Stimulated activated naive CD4-positive, alpha-beta T cell (primary cell): Measurements from ENCODE around the gene AIFM3.

Source experiments
- DNase-seq, 6 experiments: peaks; one replicate each; lab custom pipeline; 2025; lab: John Stamatoyannopoulos, UW

Gene AIFM3

DNA sequence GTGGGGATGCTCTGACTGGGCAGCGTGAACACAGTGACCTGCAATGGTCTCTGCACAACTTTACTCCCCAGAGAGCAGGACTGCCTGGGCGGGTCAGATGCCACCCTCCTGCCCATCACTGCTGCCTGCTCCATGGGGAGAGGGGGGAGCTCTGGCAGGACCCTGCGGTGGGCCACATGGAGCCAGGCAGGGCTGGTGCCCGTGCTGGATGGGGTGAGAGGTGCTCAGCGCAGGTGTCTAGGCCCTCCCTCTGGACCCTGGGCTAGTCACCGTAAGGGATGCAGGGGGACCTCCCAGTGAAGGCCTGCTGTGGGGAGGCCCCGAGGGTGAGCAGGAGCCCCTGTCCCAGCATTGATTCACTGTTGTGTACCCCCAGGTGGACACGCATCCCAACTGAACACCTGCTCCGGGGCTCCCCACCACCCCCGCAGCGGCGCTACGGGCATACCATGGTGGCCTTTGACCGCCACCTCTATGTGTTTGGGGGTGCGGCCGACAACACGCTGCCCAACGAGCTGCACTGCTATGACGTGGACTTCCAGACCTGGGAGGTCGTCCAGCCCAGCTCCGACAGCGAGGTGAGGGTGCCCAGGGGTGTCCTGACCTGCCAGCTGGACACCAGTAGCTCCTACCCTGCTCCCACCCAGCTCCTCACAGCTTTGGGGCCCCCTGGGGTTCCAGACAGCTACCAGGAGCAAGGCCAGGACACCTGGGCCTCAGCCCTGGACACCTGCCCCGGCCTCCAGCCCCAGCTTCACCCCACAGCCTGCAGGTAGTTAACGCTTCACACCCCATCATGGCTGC lies 24.4 kb downstream of the AIFM3 start:
- no peak for DNase-seq

DNA sequence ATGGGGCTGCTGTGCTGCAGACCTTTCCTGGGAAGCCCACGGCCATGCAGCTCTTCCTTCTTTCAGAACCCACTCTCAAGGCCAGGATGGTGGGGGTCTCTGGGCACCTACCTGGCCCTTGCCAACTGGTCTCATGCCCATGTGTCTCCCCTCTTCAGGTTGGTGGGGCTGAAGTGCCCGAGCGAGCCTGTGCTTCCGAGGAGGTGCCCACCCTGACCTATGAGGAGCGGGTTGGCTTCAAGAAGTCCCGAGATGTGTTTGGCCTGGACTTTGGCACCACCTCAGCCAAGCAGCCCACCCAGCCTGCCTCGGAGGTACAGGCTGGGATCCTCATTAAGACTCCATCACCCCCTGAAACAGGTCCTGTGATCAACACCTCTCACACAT lies 25.0 kb downstream of the AIFM3 start:
- no peak for DNase-seq

DNA sequence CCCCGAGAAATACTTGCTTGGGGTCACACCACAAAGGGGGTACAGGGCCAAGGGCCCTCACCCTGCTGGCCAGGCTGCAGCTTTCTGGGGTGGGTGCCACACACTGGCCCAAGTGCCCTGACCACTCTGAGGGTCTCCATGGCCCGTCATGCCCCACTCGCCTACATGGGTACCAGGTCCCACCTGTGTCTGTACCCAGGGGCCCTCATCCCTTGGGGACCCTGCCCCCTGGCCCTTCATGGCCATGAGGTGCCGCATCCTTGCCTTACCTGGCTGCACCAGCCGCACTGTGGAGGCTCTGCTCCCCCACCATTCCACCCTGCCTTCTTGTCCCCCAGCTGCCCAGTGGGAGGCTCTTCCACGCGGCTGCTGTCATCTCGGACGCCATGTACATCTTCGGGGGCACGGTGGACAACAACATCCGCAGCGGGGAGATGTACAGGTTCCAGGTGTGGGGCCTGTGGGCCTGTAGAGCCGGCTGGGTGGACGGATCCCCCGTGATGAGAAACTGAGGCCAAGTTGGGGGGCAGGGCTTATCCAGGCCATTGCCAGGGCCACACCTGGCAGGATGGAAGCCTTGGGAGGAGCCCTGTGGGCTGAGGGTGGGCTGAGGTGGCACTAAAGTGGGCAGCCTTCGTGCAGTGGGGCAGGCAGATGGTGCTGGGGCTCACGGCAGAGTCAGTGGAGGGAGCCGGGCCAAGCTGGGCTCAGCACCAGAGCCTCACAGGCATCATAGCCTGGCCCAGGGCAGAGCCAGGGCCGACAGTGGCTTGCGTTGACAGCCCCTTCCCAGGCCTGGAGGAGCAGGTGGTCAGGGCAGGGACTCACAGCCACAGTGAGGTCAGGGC lies 25.6 kb downstream of the AIFM3 start:
- no peak for DNase-seq

DNA sequence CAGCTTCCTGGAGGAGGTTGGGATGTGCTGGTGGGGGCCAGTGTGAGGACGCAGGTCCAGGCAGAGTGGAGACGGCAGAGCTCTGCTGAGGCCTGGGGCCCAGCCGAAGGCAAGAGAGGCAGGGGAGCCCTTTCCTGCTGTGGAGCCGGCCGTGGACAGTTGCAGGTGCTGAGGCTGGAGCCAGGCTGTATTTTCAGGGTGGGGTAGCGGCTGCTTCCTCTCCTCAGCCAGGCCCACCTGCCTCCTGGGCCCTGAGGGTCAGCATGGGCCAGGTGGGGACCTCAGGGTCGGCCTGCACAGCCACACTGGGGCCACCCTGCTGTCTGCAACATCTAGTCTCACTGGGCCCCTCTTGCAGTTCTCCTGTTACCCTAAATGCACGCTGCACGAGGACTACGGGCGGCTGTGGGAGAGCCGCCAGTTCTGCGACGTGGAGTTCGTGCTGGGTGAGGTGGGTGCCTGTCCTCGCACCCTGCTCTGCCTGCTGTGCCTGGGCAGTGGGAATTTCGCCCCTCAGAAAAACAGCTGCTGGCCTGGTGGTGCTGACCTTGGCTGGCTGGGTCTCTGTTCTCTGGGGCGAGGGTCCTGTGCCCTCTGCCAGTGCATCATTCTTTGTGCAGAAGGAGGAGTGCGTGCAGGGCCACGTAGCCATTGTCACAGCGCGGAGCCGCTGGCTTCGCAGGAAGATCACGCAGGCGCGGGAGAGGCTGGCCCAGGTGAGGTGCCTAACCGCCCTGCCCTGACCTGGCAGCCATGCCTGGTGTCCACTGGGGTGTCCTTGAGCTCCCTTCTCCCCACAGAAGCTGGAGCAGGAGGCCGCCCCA lies 26.5 kb downstream of the AIFM3 start:
- no peak for DNase-seq

DNA sequence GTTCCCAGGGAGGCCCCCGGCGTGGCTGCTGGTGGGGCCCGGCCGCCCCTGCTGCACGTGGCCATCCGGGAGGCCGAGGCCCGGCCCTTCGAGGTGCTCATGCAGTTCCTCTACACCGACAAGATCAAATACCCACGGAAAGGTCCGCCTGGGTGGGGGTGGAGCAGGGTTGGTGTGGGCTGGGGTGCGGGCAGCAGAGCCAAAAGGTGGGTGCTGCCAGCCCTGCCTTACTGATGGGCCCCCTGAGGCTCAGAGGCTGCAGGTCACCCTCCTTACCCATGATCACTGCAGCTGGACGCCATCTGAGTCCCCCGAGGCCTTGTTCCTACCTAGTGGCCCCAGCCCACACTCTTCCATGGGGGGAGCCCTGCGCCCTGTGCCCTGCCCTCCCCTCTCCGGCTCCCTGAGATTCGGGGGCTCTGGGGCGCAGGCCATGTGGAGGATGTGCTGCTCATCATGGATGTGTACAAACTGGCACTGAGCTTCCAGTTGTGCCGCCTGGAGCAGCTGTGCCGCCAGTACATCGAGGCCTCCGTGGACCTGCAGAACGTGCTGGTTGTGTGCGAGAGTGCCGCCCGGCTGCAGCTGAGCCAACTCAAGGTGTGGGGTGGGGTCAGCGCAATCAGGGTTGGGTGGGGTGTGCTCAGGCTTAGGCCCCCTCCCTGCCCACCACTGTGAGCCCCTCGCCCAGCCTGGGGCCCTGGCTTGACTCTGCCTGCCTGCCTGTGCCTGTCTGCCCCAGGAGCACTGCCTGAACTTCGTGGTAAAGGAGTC lies 27.3 kb downstream of the AIFM3 start:
- no peak for DNase-seq

DNA sequence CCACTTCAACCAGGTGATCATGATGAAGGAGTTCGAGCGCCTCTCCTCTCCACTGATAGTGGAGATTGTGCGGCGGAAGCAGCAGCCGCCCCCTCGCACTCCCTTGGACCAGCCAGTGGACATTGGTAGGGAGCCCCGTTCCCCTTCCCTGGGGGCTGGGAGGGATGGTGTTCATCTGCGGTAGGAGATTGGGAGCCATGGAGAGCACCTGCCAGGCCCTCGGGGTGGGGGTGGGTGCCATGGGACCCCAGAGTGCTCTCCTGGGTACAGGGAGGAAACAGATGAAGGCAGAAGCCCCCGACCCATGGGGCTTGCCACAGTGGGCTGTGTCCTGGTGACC lies 27.8 kb downstream of the AIFM3 start:
- no peak for DNase-seq

DNA sequence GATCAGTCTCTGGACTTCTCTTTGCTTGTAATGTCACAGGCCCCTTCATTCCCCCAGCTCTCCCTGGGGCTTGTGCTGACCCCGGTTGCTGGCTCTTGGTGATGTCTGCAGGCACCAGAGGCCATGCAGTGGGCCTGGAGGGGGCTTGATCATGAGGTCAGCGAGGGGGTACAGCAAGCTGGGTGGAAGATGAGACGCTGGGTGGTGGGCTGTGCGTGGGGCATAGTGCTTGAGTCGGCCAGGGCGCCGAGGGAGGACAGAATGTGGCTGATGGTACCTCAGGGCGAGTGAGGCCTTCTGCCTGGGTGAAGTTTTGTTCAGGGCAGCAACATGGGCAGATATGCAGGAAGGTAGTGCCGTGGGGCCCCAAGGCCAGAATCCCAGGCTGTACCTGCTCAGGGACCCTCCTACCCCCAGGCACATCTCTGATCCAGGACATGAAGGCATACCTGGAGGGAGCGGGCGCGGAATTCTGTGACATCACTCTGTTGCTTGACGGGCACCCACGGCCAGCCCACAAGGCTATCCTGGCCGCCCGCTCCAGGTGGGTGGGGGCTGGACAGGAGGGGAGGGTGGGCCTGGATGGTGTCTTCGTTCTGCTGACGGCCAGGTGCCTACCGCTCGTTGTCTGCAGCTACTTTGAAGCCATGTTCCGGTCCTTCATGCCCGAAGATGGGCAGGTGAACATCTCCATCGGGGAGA lies 28.4 kb downstream of the AIFM3 start:
- DNase-seq, result no peak

DNA sequence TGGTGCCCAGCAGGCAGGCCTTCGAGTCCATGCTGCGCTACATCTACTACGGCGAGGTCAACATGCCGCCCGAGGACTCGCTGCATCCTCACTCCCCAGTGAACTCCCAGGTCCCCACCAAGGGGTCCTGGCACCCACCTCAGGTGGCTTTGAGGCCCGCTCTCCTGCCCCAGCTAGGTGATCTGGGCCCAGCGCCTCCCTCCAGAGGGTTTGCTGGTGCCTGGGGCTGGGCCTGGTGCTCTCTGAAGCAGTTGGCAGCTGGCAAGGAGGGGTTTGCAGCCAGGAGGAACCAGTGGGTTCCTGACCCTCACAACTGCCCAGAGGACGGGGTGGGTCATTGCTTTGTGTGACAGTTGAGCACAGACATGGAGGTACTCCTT lies 29.0 kb downstream of the AIFM3 start:
- no peak for DNase-seq

DNA sequence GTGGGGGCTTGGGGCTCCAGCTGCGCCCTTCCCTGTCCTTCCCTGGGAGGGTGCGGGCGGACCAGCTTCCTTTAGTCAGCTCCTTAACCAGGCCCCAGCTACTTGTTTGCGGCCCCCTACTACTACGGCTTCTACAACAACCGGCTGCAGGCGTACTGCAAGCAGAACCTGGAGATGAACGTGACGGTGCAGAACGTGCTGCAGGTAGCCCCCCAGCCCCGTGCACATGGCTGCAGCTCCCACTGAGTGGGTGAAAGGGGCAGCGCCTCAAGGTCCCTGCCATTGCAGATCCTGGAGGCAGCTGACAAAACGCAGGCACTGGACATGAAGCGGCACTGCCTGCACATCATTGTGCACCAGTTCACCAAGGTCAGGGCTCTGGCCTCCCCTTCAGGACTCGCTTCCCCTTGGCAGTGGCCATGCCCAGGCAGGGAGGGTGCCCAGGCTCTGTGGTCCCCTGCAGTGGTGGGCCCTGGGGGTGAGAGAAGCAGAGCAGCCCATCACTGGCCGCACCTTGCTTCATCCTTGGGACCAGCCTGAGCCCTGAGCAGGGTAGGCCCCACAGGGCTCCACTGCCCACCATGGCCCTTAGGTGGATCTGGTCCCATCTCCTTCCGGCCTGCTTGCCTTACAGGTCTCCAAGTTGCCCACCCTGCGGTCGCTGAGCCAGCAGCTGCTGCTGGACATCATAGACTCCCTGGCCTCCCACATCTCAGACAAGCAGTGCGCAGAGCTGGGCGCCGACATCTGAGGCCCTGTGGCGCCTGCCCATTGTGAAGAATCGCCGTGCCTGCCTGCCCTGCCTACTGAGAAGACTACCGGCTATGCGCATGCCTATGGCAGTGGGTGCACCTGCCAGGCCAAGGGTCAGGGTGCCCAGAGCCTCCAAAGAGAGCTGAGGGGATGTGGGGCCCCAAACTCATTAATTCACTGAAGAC lies 29.8 kb downstream of the AIFM3 start:
- DNase-seq, result no peak

DNA sequence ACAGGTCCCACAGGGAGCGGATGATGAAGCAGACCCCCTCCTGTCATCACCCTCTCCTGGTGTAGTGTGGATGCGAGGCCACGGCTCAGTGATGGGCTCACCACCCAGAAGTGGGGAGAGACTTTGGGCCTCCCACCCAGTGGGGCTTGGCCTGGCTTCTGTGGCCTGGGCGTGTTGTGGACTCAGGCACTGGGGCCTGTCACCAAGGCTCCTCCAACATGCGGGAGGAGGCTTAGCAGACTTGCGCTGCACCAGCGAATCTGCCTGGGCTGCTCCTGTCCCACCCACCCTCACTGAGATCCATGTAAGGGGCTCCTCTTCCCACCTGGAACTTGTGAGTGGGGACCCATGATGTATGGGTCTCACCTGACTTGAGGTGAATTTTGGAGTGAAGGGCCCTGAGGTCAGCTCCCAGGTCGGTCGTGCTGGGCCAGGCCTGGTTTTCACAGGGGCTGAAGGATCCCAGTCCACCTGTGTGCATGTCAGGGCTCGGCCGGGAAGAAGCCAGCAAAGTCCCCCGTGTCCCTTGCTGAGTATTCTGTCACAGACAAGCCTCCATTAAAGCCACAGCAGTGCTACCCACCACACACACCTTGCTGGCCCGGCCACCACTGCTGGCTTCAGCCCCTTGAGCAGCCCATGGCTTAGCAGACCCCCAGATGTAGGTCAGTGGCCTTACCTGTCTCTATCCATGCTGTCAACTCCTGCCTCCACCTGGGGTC lies 30.6 kb downstream of the AIFM3 start:
- no peak for DNase-seq

DNA sequence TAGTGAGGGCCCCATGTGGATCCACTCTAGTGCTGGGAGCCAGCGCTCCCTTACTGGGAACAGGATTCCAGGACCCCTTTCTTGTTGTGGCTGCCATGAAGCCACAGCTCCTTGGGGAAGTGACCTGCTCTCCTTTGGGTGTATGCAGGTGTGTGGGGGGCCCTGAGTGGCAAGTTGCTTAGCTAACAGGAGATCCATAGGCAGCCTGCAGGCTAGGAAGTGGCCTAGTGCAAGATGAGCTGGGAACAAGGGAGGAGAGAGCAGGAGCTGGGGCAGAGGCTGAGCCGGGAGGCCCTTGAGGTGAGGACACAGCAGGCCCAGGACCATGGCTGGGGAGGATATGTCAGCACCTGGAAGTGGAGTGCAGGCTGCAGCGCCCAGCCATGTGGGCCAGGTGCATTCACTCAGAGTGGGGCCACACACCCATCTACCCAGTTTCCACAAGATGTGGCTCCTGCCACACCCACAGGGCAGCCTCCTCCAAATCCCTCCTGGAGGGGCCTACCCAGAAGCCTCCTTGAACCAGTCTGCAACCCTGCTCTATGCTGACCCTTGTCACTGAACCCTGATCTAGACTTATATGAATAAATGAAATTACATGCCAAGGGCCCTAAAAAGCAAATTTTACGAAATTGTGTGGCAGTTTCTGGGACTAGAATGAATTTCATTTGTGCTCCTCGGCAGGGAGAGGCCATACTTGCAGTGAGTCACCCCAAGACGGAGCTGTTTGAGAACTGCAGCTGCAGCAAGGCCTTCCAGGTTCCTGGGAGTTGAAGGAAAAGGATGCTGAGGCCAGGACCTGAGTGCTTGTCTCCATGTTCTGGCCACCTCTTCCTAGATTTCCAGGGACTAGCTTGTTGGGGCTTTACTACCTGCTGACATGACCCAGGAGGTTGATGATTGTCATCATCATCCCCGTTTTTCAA lies 31.6 kb downstream of the AIFM3 start:
- DNase-seq, result no peak

DNA sequence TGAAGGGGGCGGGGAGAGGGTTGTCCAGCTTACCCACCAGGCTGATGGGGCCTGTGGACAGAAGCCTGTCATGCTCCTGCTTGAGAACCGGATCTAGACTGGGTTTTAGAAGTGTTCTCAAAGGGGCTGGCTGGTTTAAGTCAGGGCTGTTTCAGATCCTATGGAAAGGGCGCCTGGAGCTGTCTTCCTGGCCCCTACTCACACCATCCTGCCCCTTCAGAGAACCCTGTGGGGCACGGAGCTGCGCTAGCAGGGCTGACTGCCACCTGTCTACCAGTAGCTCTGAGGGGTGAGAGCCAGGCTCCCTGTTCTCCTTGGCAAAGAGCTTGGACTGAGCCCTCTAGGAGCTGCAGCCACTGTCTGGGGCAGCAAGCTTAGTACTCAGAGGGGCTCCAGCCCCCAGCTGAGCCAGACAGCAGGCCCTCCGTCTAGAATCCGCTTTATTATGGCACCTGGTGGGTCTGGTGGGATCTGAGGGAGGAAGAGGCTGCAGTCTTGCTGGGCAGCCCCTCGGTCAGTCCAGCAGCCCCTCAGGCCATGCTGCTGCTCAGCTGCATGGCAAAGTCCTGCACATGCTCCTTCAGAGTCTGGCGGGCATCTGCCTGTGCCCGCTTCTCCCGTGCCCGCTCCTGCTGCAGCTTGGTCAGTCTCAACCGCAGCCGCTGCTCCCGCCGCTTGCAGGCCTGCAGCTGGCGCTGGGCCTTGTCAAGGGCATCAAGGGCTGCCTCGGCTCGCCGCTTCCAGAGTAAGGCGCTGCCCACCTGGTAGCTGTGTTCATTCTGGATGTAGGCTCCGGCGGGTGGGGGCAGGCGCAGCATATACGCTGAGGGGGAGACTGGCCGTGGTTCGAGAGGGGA lies 32.5 kb downstream of the AIFM3 start:
- no peak for DNase-seq

DNA sequence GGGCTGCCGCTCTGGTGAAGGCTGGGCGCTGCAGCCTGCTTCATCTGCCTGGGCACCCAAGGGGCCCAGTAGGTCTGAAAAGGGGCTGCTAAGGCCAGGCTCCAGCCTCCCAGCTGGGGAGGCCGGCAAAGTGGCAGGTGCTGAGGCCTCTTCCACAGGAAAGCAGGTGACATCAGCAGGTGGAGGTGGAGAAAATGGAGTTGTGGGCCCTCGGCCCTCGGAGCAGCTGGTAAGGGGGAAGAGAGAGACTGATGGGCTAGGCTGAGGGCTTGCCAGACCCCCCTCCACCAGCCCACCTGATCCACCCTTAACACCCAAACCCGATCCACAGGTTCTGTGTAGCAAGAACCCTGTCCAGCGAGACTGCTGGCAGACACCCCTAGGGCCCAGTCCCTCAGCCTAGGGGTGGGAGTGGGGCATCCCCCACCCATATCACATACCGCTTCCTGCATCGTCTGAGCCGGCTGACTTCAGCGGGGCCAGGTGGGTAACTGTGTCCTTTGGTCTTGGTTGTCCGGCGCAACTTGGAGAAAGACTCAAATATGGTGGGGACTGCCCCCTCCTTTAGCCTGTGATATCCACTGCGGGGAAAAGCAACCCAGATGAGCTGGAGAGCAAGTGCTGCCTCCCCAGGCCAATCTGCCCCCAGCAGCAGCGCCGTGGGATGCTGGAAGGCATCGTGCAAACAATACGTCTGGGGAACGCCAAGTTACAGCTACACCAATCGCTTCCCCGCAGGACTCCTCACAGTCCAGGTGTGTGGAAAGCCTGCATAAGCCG lies 33.3 kb downstream of the AIFM3 start:
- DNase-seq, result no peak

DNA sequence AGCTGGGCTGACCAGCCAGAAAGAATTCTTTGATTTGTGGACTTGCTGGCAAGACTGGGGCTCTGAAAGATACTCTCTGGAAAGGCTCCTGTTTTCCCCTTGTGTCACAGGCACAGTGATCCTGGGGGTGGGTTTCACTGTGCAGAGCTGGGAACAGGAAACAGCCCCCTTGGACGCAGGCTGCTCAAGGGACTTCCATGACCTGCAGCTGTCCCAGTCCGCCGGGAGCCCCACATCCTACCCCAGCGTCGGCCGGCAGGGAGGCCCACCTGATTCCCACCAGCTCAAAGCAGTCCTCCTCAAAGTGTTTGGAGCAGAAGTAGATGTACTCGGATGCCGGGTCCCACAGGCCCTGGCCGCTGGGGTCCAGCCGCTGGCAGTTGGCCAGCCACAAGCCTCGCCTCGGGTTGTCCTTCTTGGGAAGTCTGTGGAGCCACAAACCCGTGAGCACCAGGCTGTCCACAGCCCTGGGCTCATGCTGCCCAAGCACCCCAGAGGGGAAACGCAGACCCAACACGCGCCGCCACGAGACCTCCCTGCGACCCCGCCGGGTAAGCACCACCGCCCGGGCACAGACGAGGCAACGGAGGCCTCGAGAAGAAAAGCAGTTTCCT lies 34.0 kb downstream of the AIFM3 start:
- no peak for DNase-seq

DNA sequence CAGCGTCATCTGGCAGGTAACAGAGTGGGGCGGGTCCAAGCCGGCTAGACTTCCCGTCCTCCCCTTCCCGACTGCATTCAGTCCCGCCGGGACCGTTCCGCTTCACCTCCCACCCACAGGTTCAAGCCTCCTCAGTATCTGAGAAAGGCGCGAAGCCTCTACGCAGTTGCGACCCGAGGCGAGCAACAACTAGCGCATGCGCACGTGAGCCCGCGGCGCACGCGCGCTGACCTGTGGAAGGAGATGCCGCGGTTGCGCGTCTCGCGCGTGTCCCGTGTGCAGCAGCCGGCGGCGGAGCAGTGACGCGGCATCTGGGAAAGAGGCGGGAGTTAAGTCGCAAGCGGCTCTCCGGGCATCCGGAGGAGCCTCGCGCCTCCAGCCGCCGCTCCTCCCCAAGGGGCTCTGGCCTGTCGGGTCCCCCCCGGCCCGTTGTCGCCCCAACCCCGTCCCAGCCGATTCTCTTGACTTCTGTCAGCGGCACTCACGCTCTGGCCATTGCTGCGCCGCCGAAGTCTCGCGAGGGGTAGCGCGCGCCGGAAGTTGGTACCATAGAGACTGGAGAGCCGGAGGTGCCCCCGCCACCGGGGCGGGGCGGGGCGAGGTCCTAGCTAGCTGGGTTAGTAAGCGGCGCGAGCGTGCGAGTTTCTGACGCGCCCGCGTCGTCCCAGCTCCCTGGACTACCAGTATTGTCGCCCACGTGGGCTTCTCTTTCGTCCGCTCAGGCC lies 34.7 kb downstream of the AIFM3 start, which contains the start of gene THAP7:
TSS of gene THAP7 (minus strand) at position 518 of the 725 bp plus-strand sequence. CDS start at position 311, 207 bp downstream.
- DNase-seq, result peak; percentile 92 to 100 (median 96)
